ENCODE measurements around the gene ZBTB42.
A peak's percentile ranks its signal among the peaks of the same experiment; 100 is the strongest.

Gene ZBTB42

DNA sequence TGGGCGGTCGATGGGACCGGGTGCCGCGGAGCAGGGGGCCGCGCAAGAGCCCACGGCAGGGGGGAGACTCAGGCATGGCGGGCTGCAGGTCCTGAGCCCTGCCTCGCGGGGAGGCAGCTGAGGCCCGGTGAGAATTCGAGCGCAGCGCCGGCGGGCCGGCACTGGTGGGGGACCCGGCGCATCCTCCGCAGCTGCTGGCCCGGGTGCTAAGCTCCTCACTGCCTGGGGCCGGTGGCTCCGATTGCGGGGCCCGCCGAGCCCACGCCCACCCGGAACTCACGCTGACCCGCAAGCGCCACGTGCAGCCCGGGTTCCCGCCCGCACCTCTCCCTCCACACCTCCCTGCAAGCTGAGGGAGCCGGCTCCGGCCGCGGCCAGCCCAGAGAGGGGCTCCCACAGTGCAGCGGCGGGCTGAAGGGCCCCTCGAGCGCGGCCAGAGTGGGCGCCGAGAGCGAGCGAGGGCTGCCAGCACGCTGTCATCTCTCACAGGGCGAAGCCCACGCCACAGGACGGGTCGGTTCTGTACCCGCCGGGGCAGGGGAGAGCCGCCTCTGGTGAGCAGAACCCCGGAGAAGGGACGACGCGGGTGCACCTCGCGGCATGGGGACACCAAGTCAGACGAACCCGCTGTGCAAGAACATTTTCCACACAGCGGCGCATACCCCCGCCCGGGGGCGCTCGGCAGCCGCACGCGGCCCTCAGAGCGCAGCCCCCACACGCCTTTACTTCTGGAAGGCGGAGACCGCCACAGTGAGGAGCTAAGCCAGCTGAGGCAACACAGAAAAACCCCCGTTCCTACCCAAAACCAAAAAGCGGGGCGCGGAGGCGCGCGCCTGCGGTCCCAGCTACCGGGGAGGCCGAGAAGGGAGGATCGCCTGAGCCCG is 49.1 kb upstream of the ZBTB42 start (continued):
- no peak for TF ChIP-seq KLF1 (tag by site-specific recombination; IDR thresholded peaks at IDR 0.05)
- no peak for TF ChIP-seq ZNF449 (tag by site-specific recombination; IDR thresholded peaks at IDR 0.05)
- TF ChIP-seq, protein P1, sequence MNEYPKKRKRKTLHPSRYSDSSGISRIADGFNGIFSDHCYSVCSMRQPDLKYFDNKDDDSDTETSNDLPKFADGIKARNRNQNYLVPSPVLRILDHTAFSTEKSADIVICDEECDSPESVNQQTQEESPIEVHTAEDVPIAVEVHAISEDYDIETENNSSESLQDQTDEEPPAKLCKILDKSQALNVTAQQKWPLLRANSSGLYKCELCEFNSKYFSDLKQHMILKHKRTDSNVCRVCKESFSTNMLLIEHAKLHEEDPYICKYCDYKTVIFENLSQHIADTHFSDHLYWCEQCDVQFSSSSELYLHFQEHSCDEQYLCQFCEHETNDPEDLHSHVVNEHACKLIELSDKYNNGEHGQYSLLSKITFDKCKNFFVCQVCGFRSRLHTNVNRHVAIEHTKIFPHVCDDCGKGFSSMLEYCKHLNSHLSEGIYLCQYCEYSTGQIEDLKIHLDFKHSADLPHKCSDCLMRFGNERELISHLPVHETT (tag by site-specific recombination; IDR thresholded peaks at IDR 0.05): no peak
- no peak for TF ChIP-seq ZNF37A (tag by site-specific recombination; IDR thresholded peaks at IDR 0.05)
- 0 out of 2 replicates have a peak, but pooled peaks have one; percentile 49 for TF ChIP-seq ZNF202 (tag by site-specific recombination; IDR thresholded peaks at IDR 0.05; ENCODE audit: borderline replicate concordance)
- TF ChIP-seq ZNF660 (tag by site-specific recombination; IDR thresholded peaks at IDR 0.05): no peak
- 0 out of 2 replicates have a peak, but pooled peaks have one; percentile 18 for TF ChIP-seq ZNF2 (tag by site-specific recombination; IDR thresholded peaks at IDR 0.05)
- no peak for TF ChIP-seq ZNF555 (tag by site-specific recombination; conservative IDR thresholded peaks at IDR 0.05)
- TF ChIP-seq ZNF830 (tag by site-specific recombination; IDR thresholded peaks at IDR 0.05; ENCODE audit: low read depth): no peak
- TF ChIP-seq ZNF514 (tag by site-specific recombination; IDR thresholded peaks at IDR 0.05): no peak
- no peak for TF ChIP-seq ZNF473 (tag by site-specific recombination; IDR thresholded peaks at IDR 0.05)
- no peak for TF ChIP-seq ZNF26 (tag by site-specific recombination; IDR thresholded peaks at IDR 0.05)
- 0 out of 2 replicates have a peak, but pooled peaks have one; percentile 14 for TF ChIP-seq ZBTB8A (tag by site-specific recombination; IDR thresholded peaks at IDR 0.05)
- TF ChIP-seq ZNF510 (tag by site-specific recombination; IDR thresholded peaks at IDR 0.05; ENCODE audit: insufficient replicate concordance): no peak
- TF ChIP-seq ZFP41 (tag by site-specific recombination; IDR thresholded peaks at IDR 0.05; ENCODE audit: borderline replicate concordance): no peak
- peak; percentile 43 for TF ChIP-seq SETDB1 (IDR thresholded peaks at IDR 0.05; ENCODE audit: insufficient read length, low read length)
- TF ChIP-seq ZSCAN16 (tag by site-specific recombination; IDR thresholded peaks at IDR 0.05): no peak
- TF ChIP-seq ZNF423 (tag by site-specific recombination; IDR thresholded peaks at IDR 0.05): no peak
- TF ChIP-seq RBAK (tag by site-specific recombination; IDR thresholded peaks at IDR 0.05): no peak
- TF ChIP-seq ZNF843 (tag by site-specific recombination; IDR thresholded peaks at IDR 0.05): no peak
- no peak for TF ChIP-seq ZBTB26 (tag by site-specific recombination; optimal IDR thresholded peaks at IDR 0.05)
- no peak for TF ChIP-seq ZNF654 (tag by site-specific recombination; IDR thresholded peaks at IDR 0.05; ENCODE audit: low read depth)
- 0 out of 2 replicates have a peak, but pooled peaks have one; percentile 24 for TF ChIP-seq ZNF837 (tag by site-specific recombination; IDR thresholded peaks at IDR 0.05)

Measured in HEK293 (cell line).